GM21786 (cell line): ENCODE data around the gene GDF15.
"Not testable (repeated sequence)": the region's sequence is repeated elsewhere in the genome, so short reads cannot be mapped to it uniquely, and the experiment has no call there.

Source experiments
- ATAC-seq: cut with Tn5 transposase; IDR thresholded peaks from one replicate; pipeline ENCODE4 v1.9.1; 2021; ENCODE audit not compliant: unreplicated experiment

Gene GDF15

DNA sequence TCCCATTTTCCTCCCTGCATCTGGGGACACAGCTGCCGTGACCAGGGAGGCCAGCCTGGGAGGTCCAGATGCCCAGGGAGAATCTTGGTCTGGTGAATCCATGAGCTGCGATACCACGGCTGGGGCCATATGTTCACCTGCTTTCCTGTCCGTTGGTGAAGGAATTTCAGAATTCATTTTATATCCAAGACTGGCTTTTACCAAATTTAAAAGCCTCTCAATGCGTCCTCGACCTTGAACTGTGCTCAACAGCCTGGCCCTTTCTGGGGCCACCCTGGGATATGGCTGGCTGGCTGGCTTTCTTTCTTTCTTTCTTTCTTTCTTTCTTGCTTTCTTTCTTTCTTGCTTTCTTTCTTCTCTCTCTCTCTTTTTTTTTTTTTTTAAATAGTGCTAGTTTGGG, 22.2 kb upstream of the GDF15 start:
- no peak for ATAC-seq

DNA sequence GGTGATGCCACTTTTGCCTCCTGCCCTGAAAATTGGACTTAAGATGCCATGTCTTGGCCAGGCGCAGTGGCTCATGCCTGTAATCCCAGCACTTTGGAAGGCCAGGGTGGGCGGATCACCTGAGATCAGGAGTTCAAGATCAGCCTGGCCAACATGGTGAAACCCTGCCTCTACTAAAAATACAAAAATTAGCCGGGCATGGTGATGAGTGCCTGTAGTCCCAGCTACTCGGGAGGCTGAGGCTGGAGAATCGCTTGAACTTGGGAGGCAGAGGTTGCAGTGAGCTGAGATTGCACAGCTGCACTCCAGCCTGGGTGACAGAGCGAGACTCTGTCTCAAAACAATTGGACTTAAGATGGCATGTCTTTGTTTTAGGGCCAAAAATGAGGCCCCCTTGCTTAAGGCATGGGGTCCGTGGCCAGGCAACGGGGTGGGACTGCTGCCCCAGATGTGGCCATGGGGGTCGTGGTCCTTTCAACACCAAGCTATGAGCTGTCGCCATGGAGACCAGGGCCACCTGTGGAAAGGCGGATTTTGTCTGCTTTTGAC, 21.6 kb upstream of the GDF15 start:
- ATAC-seq: not testable (repeated sequence)

DNA sequence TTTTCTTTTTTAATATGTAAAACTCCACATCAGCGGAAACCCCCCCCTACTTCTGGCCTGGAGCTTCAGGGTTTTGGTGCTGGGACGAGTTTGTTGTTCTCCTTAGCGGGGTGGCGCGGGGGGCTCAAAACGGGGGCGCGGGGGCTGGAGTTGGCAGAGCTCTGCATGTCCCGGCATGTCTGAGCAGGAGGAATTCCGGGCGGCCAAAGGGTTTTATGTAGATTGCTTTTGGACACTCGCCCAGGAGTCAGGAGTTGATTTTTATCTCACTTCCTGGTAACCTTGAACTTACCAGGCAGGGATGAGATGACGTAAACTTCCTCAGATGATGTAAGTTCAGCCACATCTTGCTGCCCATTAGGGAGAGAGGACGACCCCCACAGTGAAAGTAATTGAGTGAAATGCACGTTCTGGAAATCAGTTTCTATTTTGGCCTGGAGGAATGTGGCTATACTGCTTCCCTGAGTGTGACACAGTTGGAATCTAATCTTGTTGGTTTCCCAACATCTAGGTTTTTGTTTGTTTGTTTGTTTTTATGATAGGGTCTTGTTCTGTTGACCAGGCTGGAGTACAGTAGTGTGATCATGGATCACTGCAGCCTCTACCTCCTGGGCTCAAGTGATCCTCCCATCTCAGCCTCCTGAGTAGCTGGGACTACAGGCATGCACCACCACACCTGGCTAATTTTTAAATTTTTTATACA, 21.0 kb upstream of the GDF15 start:
- no peak for ATAC-seq

DNA sequence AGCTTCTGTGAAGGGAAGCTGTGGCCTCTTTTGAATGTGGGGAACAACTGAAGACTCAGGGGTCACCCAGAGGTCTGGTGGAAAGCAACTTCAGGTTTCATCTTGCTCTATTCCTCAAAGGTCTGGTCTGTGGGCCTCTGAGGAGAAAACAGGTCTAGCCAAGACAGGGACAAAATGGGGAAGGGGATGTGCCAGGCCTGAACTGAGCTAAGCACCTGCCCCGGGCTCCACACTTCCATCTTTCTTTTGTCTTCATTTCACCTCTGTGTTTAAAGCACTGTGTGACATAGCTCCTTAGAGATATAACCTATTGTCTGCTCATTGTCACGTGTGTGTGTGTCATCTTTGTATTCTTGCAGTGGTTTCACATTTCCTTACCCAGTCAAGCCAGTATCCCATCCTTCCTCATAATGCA, 19.9 kb upstream of the GDF15 start:
- no peak for ATAC-seq

DNA sequence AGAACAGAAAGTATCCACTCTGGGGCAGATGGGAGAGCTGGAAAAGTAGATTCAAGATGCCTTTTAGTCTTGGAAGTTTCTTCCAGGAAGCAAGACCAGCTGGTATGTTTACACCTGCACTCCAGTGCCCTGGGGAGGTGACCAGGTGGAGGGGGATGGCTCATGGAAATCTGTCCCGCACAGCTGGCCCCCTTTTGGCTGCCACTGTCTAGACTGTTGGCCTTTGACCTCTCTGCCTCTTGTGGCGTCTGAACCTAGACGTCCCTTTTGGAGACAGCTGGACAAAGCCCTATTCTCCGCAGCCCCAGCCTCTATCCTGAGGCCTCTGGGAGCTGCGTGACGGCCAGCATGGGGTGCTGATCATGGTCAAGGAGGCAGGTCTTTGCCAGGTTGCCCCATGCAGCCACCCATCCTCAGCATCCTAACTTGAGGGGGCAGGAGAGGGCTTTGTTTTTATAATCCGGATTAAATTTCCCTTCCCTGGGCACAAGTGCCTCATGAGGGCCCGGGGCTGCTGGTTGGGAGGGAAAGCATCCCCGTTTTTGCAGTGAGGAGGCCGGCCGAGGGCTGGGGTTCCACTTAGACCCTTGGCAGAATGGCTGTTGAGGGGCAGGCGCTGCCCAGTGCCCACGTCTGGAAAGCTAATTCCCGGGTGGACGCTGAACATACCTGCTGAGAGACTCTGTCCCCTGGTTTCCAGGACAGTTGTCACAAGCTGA, 17.3 kb upstream of the GDF15 start:
- no peak for ATAC-seq

DNA sequence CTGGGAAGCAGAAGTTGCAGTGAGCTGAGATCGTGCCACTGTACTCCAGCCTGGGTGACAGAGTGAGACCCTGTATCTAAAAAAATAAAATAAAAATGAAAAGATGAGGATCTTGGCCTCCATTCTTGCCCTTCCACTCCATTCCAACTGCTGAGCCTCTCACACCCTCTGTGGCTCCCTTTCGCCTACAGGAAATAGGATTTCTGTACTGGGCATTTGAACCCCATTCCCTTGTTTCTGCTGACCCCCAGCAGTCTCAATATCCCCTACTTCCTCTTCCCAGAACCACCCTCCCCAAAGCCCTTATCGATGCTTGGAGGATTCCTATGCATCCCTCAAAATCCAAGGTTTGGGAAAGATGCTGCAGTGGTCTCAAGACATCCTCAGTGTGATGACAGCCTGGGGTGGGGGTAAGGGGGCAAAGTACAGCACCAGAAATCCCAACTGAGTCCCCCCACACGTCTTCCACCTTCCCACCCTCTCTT, 12.5 kb upstream of the GDF15 start:
- ATAC-seq: no peak

DNA sequence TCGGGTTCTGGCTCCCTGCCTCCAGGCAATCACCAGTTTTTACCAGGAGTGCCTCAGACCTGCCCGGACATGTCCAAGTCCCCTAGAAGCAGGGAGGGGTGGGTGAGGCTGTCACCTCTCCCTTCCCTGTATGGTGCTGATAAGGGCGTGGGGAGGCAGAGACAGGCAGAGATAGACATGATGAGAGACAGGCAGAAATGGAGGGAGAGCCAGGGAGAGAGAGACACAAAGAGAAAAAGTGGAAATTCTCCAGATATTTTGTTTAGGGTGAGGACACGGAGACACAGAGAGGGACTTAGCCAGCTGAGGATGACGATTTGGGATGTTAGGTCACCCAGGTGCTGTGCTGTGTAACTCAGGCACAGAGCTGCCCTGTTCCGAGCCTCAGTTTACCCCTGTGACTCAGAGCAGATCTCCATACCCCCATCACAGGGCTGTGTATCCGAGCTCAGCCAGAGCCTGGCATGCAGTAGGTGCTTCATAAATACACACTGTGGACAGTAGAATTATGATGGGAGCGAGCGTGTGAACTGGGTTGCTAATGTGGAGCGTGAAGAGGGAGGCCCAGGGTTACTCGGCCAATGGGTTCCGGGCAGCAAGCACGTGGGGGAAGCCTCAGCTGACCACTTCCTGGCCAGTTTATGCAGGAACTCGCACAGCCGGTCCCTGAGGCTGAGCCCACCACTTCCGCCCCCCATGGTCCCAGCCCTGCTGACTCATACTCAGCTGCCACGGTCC, 11.9 kb upstream of the GDF15 start:
- peak; percentile 83 for ATAC-seq

DNA sequence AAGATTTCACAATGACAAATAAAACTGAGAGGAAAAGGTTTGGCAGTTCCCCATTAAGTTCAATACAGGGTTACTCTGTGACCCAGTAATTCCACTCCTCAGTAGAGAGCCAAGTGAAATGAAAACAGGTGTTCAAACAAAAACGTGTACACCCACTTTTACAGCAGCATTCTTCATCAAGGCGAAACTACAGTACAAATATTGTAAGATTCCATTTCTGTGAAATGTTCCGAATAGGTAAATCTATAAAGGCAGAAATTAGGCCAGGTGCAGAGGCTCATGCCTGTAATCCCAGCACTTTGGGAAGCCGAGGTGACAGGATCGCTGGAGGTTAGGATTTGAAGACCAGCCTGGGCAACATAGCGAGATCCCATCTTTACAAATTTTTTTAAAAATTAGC, 8.9 kb upstream of the GDF15 start:
- ATAC-seq: no peak

DNA sequence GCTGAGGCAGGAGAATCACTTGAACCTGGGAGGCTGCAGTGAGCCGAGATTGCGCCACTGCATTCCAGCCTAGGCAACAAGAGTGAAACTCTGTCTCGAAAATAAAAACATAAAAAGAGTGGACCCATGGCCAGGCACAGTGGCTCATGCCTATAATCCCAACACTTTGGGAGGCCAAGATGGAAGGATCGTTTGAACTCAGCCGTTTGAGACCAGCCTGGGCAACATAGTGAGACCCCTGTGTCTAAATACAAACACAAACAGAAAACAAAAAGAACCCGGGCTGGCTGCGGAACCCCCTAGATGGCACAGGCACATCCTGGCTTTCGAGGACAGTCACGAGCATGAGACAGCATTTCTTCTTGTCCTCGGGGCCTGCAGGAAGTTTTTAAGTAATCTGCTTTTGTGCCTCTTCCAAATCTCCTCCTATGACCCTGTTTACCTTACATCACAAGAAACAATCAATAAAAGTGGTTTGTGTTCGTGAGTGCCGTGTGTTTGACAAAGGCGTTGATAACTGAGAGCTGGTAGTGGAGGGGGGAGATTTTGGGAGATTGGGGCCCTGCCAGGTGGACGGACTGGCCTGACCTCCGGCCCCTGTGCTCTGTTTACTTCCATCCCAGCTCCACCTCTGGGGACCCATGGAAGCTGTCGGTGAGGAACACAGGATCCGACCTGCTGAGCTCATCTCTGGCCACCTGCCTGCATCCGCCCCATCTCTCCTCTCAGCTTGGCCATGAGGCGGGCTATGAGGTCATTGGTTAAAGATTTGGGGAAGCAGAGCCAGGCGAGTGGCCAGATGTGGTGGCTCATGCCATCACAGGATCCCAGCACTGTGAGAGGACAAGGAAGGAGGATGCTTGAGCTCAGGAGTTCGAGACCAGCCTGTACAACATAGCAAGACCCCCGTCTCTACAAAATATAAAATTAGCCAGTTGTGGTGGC, 5.9 kb upstream of the GDF15 start:
- no peak for ATAC-seq

DNA sequence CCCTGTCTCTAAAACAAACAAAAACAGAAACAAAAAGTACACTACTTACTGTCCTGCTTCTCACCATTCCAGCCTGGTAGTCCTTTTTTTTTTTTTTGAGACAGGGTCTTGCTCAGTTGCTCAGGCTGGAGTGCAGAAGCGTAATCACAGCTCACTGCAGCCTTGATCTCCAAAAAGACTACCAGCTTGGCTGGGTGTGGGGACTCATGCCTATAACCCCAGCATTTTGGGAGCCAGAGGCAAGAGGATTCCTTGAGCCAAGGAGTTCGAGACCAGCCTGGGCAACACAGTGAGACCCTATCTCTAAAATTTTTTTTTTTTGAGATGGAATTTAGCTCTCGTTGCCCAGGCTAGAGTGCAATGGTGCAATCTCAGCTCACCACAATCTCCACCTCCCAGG, 5.1 kb upstream of the GDF15 start:
- ATAC-seq: no peak

DNA sequence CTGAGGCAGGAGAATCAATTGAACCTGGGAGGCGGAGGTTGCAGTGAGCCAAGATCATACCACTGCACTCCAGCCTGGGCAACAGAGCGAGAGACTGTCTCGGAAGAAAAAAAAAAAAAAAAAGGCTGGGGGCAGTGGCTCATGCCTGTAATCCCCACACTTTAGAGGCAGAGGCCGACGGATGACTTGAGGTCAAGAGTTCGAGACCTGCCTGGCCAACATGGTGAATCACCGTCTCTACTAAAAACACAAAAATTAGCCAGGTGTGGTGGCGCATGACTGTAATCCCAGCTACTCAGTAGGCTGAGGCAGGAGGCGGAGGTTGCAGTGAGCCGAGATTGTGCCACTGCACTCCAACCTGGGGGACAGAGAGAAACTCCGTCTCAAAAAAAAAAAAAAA, 2.3 kb upstream of the GDF15 start:
- ATAC-seq: not testable (repeated sequence)

DNA sequence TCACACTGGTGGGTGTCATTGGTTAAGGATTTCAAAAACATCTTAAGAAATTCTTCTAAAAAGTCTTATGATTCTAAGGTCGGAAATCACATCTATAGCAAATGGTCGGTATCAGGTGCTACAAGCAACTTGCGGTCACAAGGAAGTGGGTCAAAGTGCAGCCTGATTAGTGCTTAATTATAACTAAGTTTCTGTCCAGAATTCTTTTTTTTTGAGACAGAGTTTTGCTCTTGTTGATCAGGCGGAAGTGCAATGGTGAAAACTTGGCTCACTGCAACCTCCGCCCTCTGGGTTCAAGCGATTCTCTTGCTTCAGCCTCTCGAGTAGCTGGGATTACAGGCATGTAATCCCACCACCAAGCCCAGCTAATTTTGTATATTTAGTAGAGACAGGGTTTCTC, 1.2 kb upstream of the GDF15 start:
- ATAC-seq: no peak

DNA sequence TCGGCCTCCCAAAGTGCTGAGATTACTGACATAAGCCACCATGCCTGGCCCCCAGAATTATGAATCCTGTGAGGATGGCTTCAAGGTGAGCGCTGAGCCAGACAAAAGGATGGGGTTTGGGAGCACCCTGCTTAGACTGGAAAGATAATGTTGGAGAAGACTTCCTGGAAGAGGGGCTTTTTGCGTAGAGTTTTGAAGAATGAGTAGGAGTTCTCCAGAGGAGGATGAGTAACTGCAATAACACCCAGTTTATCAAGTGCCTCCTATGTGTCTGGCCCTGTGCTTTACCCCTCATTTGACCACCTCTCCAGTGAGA, 641 bp upstream of the GDF15 start:
- no peak for ATAC-seq

DNA sequence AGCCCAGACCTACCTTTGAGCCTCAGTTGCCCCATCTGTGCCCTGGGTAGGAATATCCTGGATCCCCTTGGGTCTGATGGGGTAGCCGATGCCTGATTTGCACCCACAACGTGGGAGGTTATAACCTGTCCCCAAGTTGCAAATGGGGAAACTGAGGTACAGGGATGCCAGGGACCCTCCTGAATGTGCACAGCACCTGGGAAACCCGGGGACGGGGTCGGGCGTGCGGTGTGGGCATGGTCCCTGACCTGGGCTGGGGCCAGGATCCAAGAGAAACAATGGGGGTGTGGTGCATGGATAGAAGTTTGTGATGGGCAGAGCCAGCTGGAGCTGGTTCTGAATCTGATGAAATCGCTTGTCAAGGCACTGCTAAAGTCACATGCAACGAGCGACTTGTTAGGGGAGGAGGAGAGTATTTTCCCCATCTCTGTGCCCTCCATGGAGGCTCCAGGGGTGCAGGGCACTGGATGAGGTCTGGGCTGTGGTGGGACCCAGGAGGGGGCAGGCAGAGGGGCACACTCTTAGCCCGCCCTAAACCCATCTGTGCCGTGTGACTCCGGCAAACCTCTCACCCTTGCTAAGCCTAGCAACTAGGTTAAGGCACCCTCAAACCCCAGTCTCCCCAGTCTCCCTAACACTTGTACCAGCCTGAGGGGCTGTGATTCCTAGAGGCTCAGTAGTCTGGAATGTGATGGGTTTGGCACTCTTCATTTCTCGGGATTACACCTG, 749 bp downstream of the GDF15 start:
- no peak for ATAC-seq

DNA sequence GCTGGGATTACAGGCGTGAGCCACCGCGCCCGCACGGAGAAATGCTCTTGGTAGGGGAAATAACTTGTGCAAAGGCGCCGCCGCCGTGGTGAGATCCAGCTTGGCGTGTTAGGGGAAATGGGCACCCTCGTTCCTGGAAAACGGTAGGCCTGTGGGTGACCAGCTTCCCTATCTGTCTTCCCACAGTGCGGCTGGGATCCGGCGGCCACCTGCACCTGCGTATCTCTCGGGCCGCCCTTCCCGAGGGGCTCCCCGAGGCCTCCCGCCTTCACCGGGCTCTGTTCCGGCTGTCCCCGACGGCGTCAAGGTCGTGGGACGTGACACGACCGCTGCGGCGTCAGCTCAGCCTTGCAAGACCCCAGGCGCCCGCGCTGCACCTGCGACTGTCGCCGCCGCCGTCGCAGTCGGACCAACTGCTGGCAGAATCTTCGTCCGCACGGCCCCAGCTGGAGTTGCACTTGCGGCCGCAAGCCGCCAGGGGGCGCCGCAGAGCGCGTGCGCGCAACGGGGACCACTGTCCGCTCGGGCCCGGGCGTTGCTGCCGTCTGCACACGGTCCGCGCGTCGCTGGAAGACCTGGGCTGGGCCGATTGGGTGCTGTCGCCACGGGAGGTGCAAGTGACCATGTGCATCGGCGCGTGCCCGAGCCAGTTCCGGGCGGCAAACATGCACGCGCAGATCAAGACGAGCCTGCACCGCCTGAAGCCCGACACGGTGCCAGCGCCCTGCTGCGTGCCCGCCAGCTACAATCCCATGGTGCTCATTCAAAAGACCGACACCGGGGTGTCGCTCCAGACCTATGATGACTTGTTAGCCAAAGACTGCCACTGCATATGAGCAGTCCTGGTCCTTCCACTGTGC, 2.4 kb downstream of the GDF15 start:
- ATAC-seq: peak; percentile 51

DNA sequence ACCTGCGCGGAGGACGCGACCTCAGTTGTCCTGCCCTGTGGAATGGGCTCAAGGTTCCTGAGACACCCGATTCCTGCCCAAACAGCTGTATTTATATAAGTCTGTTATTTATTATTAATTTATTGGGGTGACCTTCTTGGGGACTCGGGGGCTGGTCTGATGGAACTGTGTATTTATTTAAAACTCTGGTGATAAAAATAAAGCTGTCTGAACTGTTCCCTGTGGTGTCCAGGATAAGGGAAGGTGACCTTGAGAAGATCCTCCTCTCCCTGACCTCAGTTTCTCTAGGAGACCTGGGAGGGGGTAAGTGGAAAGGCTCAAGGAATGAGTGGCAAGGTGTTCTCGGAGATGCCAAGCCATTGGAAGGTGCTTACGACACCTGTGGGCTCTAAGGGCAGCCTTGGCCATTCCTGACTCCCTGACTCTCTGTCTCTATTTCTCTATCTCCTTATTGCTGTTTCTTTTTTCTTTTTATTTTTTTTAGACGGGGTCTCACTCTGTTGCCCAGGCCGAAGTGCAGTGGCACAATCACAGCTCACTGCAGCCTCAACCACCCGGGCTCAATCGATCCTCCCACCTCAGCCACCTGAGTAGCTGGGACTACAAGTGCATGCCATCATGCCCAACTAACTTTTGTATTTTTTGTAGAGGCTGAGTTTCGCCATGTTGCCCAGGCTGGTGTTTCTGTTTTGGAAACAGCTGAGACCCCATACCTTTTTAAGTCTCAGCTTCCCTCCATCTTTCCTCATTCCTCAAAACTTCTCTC, 3.2 kb downstream of the GDF15 start:
- no peak for ATAC-seq

DNA sequence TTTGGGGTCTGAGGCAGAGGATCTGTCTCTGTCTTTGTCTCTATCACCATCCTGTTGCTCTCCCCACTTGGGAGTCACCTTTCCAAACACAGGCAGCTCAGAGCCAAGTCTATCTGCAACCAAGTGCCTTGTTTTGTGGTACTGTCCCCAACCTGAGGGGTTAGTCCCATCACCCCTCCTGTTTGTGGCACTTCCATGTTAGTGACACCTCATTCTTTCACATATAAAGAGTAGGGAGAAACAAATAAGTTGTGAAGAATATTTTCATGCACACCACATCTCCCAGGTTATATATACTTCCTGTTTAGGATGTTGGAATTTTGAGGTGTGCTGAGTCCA, 3.7 kb downstream of the GDF15 start:
- no peak for ATAC-seq

DNA sequence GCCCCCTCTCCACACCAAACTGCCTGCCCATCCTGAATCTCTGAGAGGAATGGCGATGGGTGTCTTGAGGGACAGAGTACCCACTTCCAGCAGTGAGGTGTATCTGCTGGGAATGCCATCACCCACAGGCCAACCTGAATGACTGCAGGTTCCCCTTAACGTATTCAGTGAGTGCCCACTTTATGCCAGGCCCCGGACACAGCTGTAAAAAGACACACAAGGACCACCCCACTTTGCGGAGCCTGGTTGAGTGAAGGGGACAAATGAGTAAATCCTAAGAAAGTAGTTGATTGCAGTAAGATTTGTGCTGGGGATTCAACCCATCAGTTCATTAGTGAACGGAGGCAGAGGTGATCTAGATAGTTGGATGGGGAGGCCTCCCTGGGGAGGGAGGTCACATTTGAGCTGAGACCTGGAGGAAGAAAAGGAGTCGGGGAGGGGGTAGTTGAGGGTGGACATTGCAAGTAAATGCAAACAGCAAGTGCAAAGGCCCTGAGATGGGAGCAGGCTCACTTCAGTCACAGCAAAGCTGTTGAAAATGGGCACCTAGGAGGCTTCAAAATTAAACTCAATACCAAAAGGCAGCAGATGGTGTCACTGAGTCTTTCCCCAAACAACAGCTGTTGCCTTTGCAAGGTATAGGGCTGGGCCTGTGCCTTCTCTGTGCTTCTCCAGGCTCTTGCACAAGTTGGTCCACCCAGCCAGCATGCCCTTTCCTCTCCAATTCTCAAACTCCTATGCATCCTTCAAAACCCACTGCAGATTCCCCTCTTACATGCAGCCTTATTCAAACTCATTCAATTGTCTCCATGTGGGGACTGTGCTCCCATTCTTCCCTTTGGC, 4.3 kb downstream of the GDF15 start:
- ATAC-seq: no peak
